ENCODE data around the gene CTNNA2. TPM values are rescaled to one million over a fixed set of nuclear protein-coding genes. Genes with fewer than 3 reads are reported as not detected.

The CTNNA2 gene
- total and polyA plus RNA-seq, 12 donors = 0.09 to 0.57 (median 0.15) TPM; not detected in 9

GRCh38 chr2:79935046-79935732, 422.3 kb downstream of the CTNNA2 start:
- 41 to 45% methylated on average over 5 of the region's 5 CpGs for WGBS, 2 donors
- intact Hi-C loops (cut with DNase I) = loop anchor here in 3 of 10 donors (5.0 to 10.0 kb wide), 2 partner anchors 47 to 560 kb away; no protein-coding TSS in a partner anchor
- H3K4me3 ChIP-seq = no peak overlapping the region
- H3K27me3 ChIP-seq = peaks cover 0 to 5% (median 0%) of the 10 kb centered on the region in 7 donors
- H3K27ac ChIP-seq = no peak overlapping the region
- no peaks in the 10 kb centered on the region for H3K9me3 ChIP-seq
- H3K36me3 ChIP-seq = no peaks in the 10 kb centered on the region
- no peak for TF ChIP-seq CTCF (IDR thresholded peaks at IDR 0.05)
- no peak for ATAC-seq
- DNase-seq = no peak
- H3K4me1 ChIP-seq = peaks cover 0 to 9% (median 0%) of the 10 kb centered on the region in 9 donors

GRCh38 chr2:79935771-79936657, 423.2 kb downstream of the CTNNA2 start:
- H3K4me3 ChIP-seq = peak overlapping the region in 3 of 10 donors; percentile 2 to 33 (median 3)
- H3K27ac ChIP-seq = no peak overlapping the region
- DNase-seq (peak in 1 of 2 donors; percentile 24), ATAC-seq (peak in 4 of 8 donors; percentile 56 to 75 (median 72))
- peak; percentile 23 to 68 (median 59) for TF ChIP-seq CTCF (IDR thresholded peaks at IDR 0.05)
- no peaks in the 10 kb centered on the region for H3K9me3 ChIP-seq
- WGBS, 2 donors = 2% methylated on average over 9 of the region's 9 CpGs
- no peaks in the 10 kb centered on the region for H3K36me3 ChIP-seq
- H3K4me1 ChIP-seq = peaks cover 0 to 9% (median 0%) of the 10 kb centered on the region in 9 donors
- intact Hi-C loops (cut with DNase I) = loop anchor here in 3 of 10 donors (5.0 to 10.0 kb wide), 2 partner anchors 46 to 559 kb away; no protein-coding TSS in a partner anchor
- H3K27me3 ChIP-seq = peaks cover 0 to 5% (median 0%) of the 10 kb centered on the region in 7 donors

GRCh38 chr2:79936715-79937114, 423.9 kb downstream of the CTNNA2 start:
- no peak overlapping the region for H3K27ac ChIP-seq
- intact Hi-C loops (cut with DNase I) = loop anchor here in 3 of 10 donors (5.0 to 10.0 kb wide), 2 partner anchors 46 to 558 kb away; no protein-coding TSS in a partner anchor
- WGBS, 2 donors = 85 to 92% methylated on average over 3 of the region's 3 CpGs
- H3K4me3 ChIP-seq = no peak overlapping the region
- H3K4me1 ChIP-seq = peaks cover 0 to 9% (median 0%) of the 10 kb centered on the region in 9 donors
- no peaks in the 10 kb centered on the region for H3K9me3 ChIP-seq
- no peaks in the 10 kb centered on the region for H3K36me3 ChIP-seq
- no peak for TF ChIP-seq CTCF (IDR thresholded peaks at IDR 0.05)
- no peak for DNase-seq
- no peak for ATAC-seq
- H3K27me3 ChIP-seq = peaks cover 0 to 5% (median 0%) of the 10 kb centered on the region in 7 donors

GRCh38 chr2:79938648-79939047, 425.8 kb downstream of the CTNNA2 start:
- WGBS, 2 donors = 86 to 90% methylated on average over 1 of the region's 1 CpG
- DNase-seq (no peak), ATAC-seq (no peak)
- Histone ChIP-seq H3K9me3 (no peaks in the 10 kb centered on the region), H3K27me3 (peaks cover 0 to 3% (median 0%) of the 10 kb centered on the region in 7 donors), H3K4me3 (no peak overlapping the region), H3K4me1 (peaks cover 0 to 9% (median 0%) of the 10 kb centered on the region in 9 donors), H3K36me3 (no peaks in the 10 kb centered on the region), H3K27ac (no peak overlapping the region)
- no peak for TF ChIP-seq CTCF (IDR thresholded peaks at IDR 0.05)
- intact Hi-C loops (cut with DNase I) = loop anchor here in 3 of 10 donors (5.0 to 10.0 kb wide), 2 partner anchors 44 to 556 kb away; no protein-coding TSS in a partner anchor

All from heart right ventricle (tissue), 16 donors.